Measurements from ENCODE around the gene RALGPS1. TPM values are rescaled to one million over a fixed set of nuclear protein-coding genes. Genes with fewer than 3 reads are reported as not detected.

RALGPS1 gene
- total and polyA plus RNA-seq, 3 experiments from 2014 or later: 1.6 to 3.2 (median 2.4) TPM

DNA sequence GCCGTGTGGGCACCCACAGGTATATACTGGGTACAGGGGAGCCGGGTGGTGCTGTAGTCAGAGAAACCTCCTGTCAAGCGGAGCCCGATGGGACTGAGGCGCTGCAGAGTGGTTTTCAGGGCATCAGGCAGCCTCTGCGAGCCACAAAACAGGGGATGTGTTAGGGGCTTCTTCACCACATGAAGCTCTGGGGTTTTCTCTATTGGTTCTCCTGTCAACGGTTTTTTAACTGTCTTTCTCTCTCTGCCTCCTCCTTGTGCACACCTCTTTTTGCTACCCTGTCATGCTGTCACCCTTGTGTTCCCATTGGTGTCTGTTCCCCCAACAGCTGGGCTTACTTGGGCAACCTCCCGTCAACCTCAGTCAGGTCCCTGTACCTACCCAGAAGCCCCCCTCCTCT lies 19.9 kb downstream of the RALGPS1 start:
- H3K36me3 ChIP-seq (ENCODE audit: insufficient read depth, low read length): no peaks in the 10 kb centered on the region
- Mint-ChIP-seq H3K4me1 (no peaks in the 10 kb centered on the region), H3K9me3 (peaks cover 0 to 5% (median 0%) of the 10 kb centered on the region in 5 donors), H3K36me3 (peaks cover 0 to 4% (median 2%) of the 10 kb centered on the region in 3 donors), H3K4me3 (no peak overlapping the region), H3K27me3 (peaks cover 0 to 3% of the 10 kb centered on the region in 2 donors), H3K27ac (no peak overlapping the region)
- no peaks in the 10 kb centered on the region for H3K27me3 ChIP-seq (ENCODE audit: insufficient read depth, low read length, poor library complexity, severe bottlenecking)
- H3K27ac ChIP-seq (ENCODE audit: low read depth, low read length): no peak overlapping the region
- H3K4me3 ChIP-seq (ENCODE audit: low read length): no peak overlapping the region
- POLR2A ChIA-PET: interaction anchor here (0.6 kb wide), 1 partner anchor 10 kb away, joined by 3 read pairs; no protein-coding TSS in a partner anchor
- CTCF ChIA-PET: no interaction called here
- no peaks in the 10 kb centered on the region for H3K9me3 ChIP-seq (ENCODE audit: low read length)
- DNase-seq: no peak
- H3K4me1 ChIP-seq (ENCODE audit: insufficient read depth, low read length): no peaks in the 10 kb centered on the region

DNA sequence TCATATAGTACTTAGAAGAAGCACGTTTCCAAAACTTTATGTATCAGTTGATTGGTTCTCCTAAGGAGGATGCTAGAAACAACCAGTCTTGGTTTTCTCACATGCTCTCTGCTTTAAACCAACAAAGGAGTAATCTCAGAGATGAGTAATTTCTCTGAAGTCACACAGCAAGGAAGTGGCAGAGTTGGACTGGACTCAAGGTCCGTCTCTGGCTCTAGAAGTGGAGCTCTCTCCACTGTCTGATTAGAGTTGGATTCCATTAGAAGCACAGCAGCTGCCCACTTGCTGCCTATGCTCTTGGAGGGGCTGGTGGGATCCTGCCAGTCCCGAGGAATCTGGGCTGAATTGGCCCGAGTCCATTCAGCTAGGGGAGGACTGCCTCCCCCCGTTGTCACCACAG lies 21.0 kb downstream of the RALGPS1 start:
- Mint-ChIP-seq H3K27ac (no peak overlapping the region), H3K36me3 (peaks cover 0 to 4% (median 2%) of the 10 kb centered on the region in 3 donors), H3K4me1 (peaks cover 2 to 3% (median 3%) of the 10 kb centered on the region in 3 donors), H3K4me3 (no peak overlapping the region), H3K9me3 (peaks cover 0 to 5% (median 0%) of the 10 kb centered on the region in 5 donors), H3K27me3 (peaks cover 0 to 7% of the 10 kb centered on the region in 2 donors)
- H3K27me3 ChIP-seq (ENCODE audit: insufficient read depth, low read length, poor library complexity, severe bottlenecking): no peaks in the 10 kb centered on the region
- no peaks in the 10 kb centered on the region for H3K36me3 ChIP-seq (ENCODE audit: insufficient read depth, low read length)
- H3K4me3 ChIP-seq (ENCODE audit: low read length): no peak overlapping the region
- ChIA-PET POLR2A (no interaction called here), CTCF (no interaction called here)
- no peak for DNase-seq
- no peaks in the 10 kb centered on the region for H3K4me1 ChIP-seq (ENCODE audit: insufficient read depth, low read length)
- no peaks in the 10 kb centered on the region for H3K9me3 ChIP-seq (ENCODE audit: low read length)
- no peak overlapping the region for H3K27ac ChIP-seq (ENCODE audit: low read depth, low read length)

DNA sequence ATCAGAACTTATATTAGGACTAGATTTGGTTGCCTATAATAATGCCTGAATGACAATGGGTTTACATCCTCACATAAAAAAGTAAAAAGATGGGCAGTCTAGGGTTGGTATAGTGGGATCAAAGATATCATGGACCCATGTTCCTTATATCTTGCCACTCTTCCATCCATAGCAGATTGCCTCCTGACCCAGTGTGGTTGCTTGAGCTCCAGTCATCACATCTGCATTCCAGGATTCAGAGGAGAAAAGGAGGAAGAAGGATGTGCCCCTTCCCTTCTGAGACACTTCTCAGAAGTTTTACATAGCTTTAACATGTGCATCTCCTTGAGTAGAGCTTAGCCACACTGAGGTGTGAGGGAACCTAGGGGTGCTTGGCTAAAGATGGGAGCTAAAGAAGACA lies 22.9 kb downstream of the RALGPS1 start:
- Histone ChIP-seq H3K4me3 (ENCODE audit: low read length) (no peak overlapping the region), H3K36me3 (ENCODE audit: insufficient read depth, low read length) (no peaks in the 10 kb centered on the region), H3K27ac (ENCODE audit: low read depth, low read length) (no peak overlapping the region), H3K27me3 (ENCODE audit: insufficient read depth, low read length, poor library complexity, severe bottlenecking) (no peaks in the 10 kb centered on the region), H3K4me1 (ENCODE audit: insufficient read depth, low read length) (no peaks in the 10 kb centered on the region), H3K9me3 (ENCODE audit: low read length) (no peaks in the 10 kb centered on the region)
- ChIA-PET CTCF (interaction anchor here (6.1 kb wide), 1 partner anchor 262 kb away, joined by 74 read pairs; no protein-coding TSS in a partner anchor), POLR2A (no interaction called here)
- H3K27ac Mint-ChIP-seq: peak overlapping the region in 1 of 8 donors; percentile 27
- H3K27me3 Mint-ChIP-seq: peaks cover 0 to 4% of the 10 kb centered on the region in 2 donors
- H3K4me3 Mint-ChIP-seq: no peak overlapping the region
- no peak for DNase-seq
- H3K4me1 Mint-ChIP-seq: peaks cover 4 to 7% (median 6%) of the 10 kb centered on the region in 3 donors
- H3K36me3 Mint-ChIP-seq: no peaks in the 10 kb centered on the region
- peaks cover 0 to 5% (median 0%) of the 10 kb centered on the region in 5 donors for H3K9me3 Mint-ChIP-seq

DNA sequence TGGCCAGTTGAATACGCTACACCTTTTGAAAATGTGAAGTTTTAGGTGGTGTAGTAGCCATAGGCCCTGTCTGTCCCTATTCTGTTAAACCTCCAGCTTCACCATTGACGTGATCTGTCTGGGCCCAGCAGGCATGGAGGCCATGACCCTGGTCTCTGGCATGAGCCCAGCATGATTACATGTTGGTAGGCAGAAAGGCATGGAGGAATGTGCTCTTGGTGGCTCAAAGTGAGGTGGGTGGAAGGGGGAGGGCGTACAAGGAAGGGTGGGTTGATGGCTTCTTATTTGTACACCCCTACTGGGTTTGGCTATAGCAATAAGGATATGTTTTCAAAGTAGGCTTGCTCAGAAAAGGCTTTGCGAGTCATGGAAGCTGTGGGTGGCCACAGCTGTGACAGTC lies 23.7 kb downstream of the RALGPS1 start:
- no peak for DNase-seq
- Histone ChIP-seq H3K27me3 (ENCODE audit: insufficient read depth, low read length, poor library complexity, severe bottlenecking) (no peaks in the 10 kb centered on the region), H3K4me3 (ENCODE audit: low read length) (no peak overlapping the region), H3K4me1 (ENCODE audit: insufficient read depth, low read length) (no peaks in the 10 kb centered on the region), H3K9me3 (ENCODE audit: low read length) (no peaks in the 10 kb centered on the region), H3K27ac (ENCODE audit: low read depth, low read length) (no peak overlapping the region), H3K36me3 (ENCODE audit: insufficient read depth, low read length) (no peaks in the 10 kb centered on the region)
- ChIA-PET CTCF (interaction anchor here (6.1 kb wide), 1 partner anchor 261 kb away, joined by 74 read pairs; no protein-coding TSS in a partner anchor), POLR2A (no interaction called here)
- Mint-ChIP-seq H3K36me3 (no peaks in the 10 kb centered on the region), H3K27me3 (peaks cover 0 to 4% of the 10 kb centered on the region in 2 donors), H3K27ac (no peak overlapping the region), H3K9me3 (peaks cover 0 to 5% (median 0%) of the 10 kb centered on the region in 5 donors), H3K4me1 (peaks cover 4 to 7% (median 6%) of the 10 kb centered on the region in 3 donors), H3K4me3 (no peak overlapping the region)

DNA sequence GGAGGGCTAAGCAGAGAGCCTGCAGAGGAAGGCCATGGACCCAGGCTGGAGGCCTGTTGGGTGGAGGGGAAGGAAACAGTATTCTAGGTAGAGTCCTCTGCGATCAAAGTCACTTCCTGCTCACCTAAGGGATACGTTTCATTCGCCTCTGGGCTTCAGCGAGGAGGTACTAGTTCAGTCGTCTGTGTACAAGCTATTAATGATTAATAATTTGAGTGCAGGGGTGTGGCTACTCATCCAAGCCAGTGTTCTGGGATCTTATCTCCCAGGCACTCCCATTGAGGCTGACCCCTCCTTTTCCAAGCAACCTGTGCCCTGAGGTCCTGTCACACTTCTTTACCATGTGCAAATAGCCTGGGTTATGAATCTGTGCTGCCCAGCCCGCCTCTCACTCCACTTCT lies 25.2 kb downstream of the RALGPS1 start:
- Mint-ChIP-seq H3K4me1 (peaks cover 4 to 7% (median 6%) of the 10 kb centered on the region in 3 donors), H3K27ac (peak overlapping the region in 1 of 8 donors; percentile 12), H3K27me3 (peaks cover 0 to 4% of the 10 kb centered on the region in 2 donors), H3K4me3 (peak overlapping the region in 1 of 7 donors; percentile 52), H3K36me3 (no peaks in the 10 kb centered on the region), H3K9me3 (peaks cover 0 to 5% (median 0%) of the 10 kb centered on the region in 5 donors)
- no peaks in the 10 kb centered on the region for H3K9me3 ChIP-seq (ENCODE audit: low read length)
- ChIA-PET POLR2A (no interaction called here), CTCF (interaction anchor here (0.5 to 6.1 kb wide), 9 partner anchors 13 to 588 kb away, joined by 3 to 74 read pairs (median 3); no protein-coding TSS in a partner anchor)
- no peaks in the 10 kb centered on the region for H3K27me3 ChIP-seq (ENCODE audit: insufficient read depth, low read length, poor library complexity, severe bottlenecking)
- no peaks in the 10 kb centered on the region for H3K4me1 ChIP-seq (ENCODE audit: insufficient read depth, low read length)
- no peak for DNase-seq
- H3K4me3 ChIP-seq (ENCODE audit: low read length): no peak overlapping the region
- H3K27ac ChIP-seq (ENCODE audit: low read depth, low read length): no peak overlapping the region
- no peaks in the 10 kb centered on the region for H3K36me3 ChIP-seq (ENCODE audit: insufficient read depth, low read length)

DNA sequence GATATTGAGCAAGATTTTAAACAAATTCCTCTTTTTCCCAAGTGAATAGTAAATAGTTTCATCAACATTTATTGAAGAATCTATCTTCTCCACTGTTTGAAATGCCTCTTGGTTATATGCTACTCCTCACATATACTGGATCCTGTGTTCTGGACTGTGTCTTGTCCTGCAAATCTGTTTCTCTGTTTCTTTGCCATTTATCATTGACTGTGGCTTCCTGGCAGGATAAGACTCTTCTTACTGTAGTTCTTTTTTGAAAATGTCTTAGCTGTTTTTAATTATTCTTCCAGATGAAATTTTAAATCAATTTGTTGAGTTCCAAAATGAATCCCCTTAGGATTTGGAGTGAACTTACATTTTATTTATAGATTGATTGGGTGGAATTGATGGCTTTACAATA lies 27.8 kb downstream of the RALGPS1 start:
- POLR2A ChIA-PET: no interaction called here
- H3K4me1 Mint-ChIP-seq: peaks cover 4 to 7% (median 6%) of the 10 kb centered on the region in 3 donors

DNA sequence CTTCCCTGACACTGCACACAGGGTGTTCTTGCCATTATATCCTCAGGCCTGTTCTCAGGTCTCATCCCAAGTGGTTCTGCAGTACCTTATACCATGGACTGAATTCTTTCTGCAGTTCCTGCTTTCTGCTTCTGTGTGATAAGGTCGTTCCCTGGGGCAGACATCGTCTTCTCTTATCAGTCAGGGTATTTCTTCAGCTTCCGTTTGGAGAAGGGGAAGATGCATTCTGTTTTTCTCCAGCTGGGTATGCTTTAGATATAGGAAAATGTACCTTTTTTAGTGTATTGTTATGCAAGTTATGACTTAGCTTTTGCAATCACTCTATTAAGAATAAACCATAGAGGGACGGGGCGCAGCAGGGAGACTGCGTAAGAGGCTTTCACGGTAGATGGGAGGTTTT lies 31.1 kb downstream of the RALGPS1 start:
- peaks cover 1 to 3% (median 3%) of the 10 kb centered on the region in 3 donors for H3K4me1 Mint-ChIP-seq
- H3K4me3 ChIP-seq (ENCODE audit: low read length): no peak overlapping the region
- H3K9me3 Mint-ChIP-seq: no peaks in the 10 kb centered on the region
- H3K27me3 ChIP-seq (ENCODE audit: insufficient read depth, low read length, poor library complexity, severe bottlenecking): no peaks in the 10 kb centered on the region
- no peaks in the 10 kb centered on the region for H3K36me3 Mint-ChIP-seq
- H3K27ac Mint-ChIP-seq: peak overlapping the region in 1 of 8 donors; percentile 52
- H3K36me3 ChIP-seq (ENCODE audit: insufficient read depth, low read length): no peaks in the 10 kb centered on the region
- ChIA-PET CTCF (no interaction called here), POLR2A (interaction anchor here (0.7 kb wide), 1 partner anchor 81 kb away, joined by 3 read pairs; no protein-coding TSS in a partner anchor)
- no peak overlapping the region for H3K4me3 Mint-ChIP-seq
- DNase-seq: no peak
- H3K4me1 ChIP-seq (ENCODE audit: insufficient read depth, low read length): no peaks in the 10 kb centered on the region
- H3K27ac ChIP-seq (ENCODE audit: low read depth, low read length): no peak overlapping the region
- no peaks in the 10 kb centered on the region for H3K9me3 ChIP-seq (ENCODE audit: low read length)
- peaks cover 3 to 6% of the 10 kb centered on the region in 2 donors for H3K27me3 Mint-ChIP-seq

More for the DNA sequence above, 27.8 kb downstream of the RALGPS1 start:
- Mint-ChIP-seq H3K36me3 (no peaks in the 10 kb centered on the region), H3K27ac (no peak overlapping the region), H3K4me3 (no peak overlapping the region), H3K9me3 (peaks cover 0 to under 1% (median 0%) of the 10 kb centered on the region in 5 donors), H3K27me3 (peaks cover 6% of the 10 kb centered on the region in 2 donors)
- Histone ChIP-seq H3K4me1 (ENCODE audit: insufficient read depth, low read length) (no peaks in the 10 kb centered on the region), H3K9me3 (ENCODE audit: low read length) (no peaks in the 10 kb centered on the region), H3K27me3 (ENCODE audit: insufficient read depth, low read length, poor library complexity, severe bottlenecking) (no peaks in the 10 kb centered on the region), H3K27ac (ENCODE audit: low read depth, low read length) (no peak overlapping the region), H3K36me3 (ENCODE audit: insufficient read depth, low read length) (no peaks in the 10 kb centered on the region), H3K4me3 (ENCODE audit: low read length) (no peak overlapping the region)
- no peak for DNase-seq
- CTCF ChIA-PET: interaction anchor here (0.9 to 6.1 kb wide), 4 partner anchors 43 to 644 kb away, joined by 3 to 74 read pairs (median 4); no protein-coding TSS in a partner anchor

DNA sequence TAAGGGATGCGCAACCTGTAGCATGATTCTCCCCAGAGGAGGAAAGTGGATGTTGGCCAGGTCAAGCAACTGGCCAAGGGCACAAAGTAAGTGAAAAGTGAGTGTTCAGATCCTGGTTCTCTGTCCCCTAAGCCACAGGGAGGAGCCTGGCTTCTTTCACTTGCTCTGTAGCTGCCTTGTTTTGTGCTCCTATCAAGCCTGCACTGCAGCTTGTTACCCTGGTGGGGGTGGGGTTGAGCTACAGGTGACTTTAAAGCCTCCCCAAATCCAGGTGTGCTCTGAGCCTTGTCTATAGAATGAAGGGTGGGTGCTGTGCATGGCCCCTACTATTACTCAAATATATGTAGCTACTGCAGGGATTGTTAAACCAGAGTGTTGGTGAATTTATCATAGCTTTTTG lies 32.9 kb downstream of the RALGPS1 start:
- Histone ChIP-seq H3K9me3 (ENCODE audit: low read length) (no peaks in the 10 kb centered on the region), H3K4me1 (ENCODE audit: insufficient read depth, low read length) (no peaks in the 10 kb centered on the region), H3K36me3 (ENCODE audit: insufficient read depth, low read length) (no peaks in the 10 kb centered on the region), H3K27ac (ENCODE audit: low read depth, low read length) (no peak overlapping the region), H3K27me3 (ENCODE audit: insufficient read depth, low read length, poor library complexity, severe bottlenecking) (no peaks in the 10 kb centered on the region), H3K4me3 (ENCODE audit: low read length) (no peak overlapping the region)
- CTCF ChIA-PET: no interaction called here
- no peaks in the 10 kb centered on the region for H3K9me3 Mint-ChIP-seq
- no peaks in the 10 kb centered on the region for H3K4me1 Mint-ChIP-seq
- POLR2A ChIA-PET: no interaction called here
- no peaks in the 10 kb centered on the region for H3K36me3 Mint-ChIP-seq
- no peak overlapping the region for H3K4me3 Mint-ChIP-seq
- no peak overlapping the region for H3K27ac Mint-ChIP-seq
- peaks cover 3 to 6% of the 10 kb centered on the region in 2 donors for H3K27me3 Mint-ChIP-seq
- no peak for DNase-seq

Measured in CD8-positive, alpha-beta memory T cell (primary cell).